Mesendoderm (in vitro differentiated cells): ENCODE data around the gene RIPPLY2.
A peak's percentile ranks its signal among the peaks of the same experiment; 100 is the strongest.

Source experiments
- DNase-seq: peaks from one replicate; pipeline ENCODE4 v3.0.0; 2013
- H2AK5ac ChIP-seq: 2 replicates; pipeline ENCODE4 v1.6.1; 2013; ENCODE audit warnings: low read length, inconsistent platforms
- H2BK120ac ChIP-seq: 2 replicates; pipeline ENCODE4 v1.6.1; 2013; ENCODE audit warnings: low read depth, mild to moderate bottlenecking, low read length, moderate library complexity, mixed read lengths
- H2BK15ac ChIP-seq: replicated peaks from 2 replicates; pipeline ENCODE4 v1.6.1; 2013; ENCODE audit warnings: low read depth, mild to moderate bottlenecking, moderate library complexity
- H2BK5ac ChIP-seq: 2 replicates; pipeline ENCODE4 v1.6.1; 2013; ENCODE audit warnings: low read length, inconsistent platforms
- H3K18ac ChIP-seq: 2 replicates; pipeline ENCODE4 v1.6.1; 2013; ENCODE audit warnings: mild to moderate bottlenecking, low read length, mixed read lengths
- H3K23ac ChIP-seq: one replicate; pipeline ENCODE4 v1.6.1; 2013; ENCODE audit warnings: low read length
- H3K27ac ChIP-seq: 2 replicates; pipeline ENCODE4 v1.5.1; 2013; ENCODE audit warnings: low read depth, mild to moderate bottlenecking, inconsistent platforms, low read length, moderate library complexity
- H3K27me3 ChIP-seq: 2 replicates; pipeline ENCODE4 v1.6.1; 2013; ENCODE audit warnings: low read length, control low read depth, mild to moderate bottlenecking, inconsistent platforms; ENCODE audit not compliant: insufficient read depth, poor library complexity
- H3K36me3 ChIP-seq: 2 replicates; pipeline ENCODE4 v1.6.1; 2013; ENCODE audit warnings: low read length, inconsistent platforms; ENCODE audit not compliant: control insufficient read depth, insufficient read depth
- H3K4ac ChIP-seq: one replicate; pipeline ENCODE4 v1.6.1; 2013; ENCODE audit warnings: low read depth, mild to moderate bottlenecking, low read length, moderate library complexity
- H3K4me1 ChIP-seq: 2 replicates; pipeline ENCODE4 v1.6.1; 2013; ENCODE audit warnings: low read depth, low read length, inconsistent platforms; ENCODE audit not compliant: control insufficient read depth
- H3K4me2 ChIP-seq: 2 replicates; pipeline ENCODE4 v1.6.1; 2013; ENCODE audit warnings: low read length
- H3K4me3 ChIP-seq: 2 replicates; pipeline ENCODE4 v1.5.1; 2013; ENCODE audit warnings: mild to moderate bottlenecking, low read length
- H3K56ac ChIP-seq: one replicate; pipeline ENCODE4 v1.6.1; 2013; ENCODE audit warnings: low read length
- H3K79me1 ChIP-seq: 2 replicates; pipeline ENCODE4 v1.6.1; 2013; ENCODE audit warnings: low read length, inconsistent platforms
- H3K79me2 ChIP-seq: 2 replicates; pipeline ENCODE4 v1.6.1; 2013; ENCODE audit warnings: mild to moderate bottlenecking, low read length; ENCODE audit not compliant: control insufficient read depth, insufficient read depth
- H3K9ac ChIP-seq: 2 replicates; pipeline ENCODE4 v1.6.1; 2013; ENCODE audit warnings: low read length, inconsistent platforms
- H4K5ac ChIP-seq: one replicate; pipeline ENCODE4 v1.6.1; 2013; ENCODE audit warnings: low read length
- H4K8ac ChIP-seq: one replicate; pipeline ENCODE4 v1.6.1; 2013; ENCODE audit warnings: low read depth, mild to moderate bottlenecking, control low read depth, low read length, moderate library complexity
- WGBS: extraction: QIAGEN DNeasy Blood & Tissue Kit; methylation state at CpG from one replicate; pipeline ENCODE4 v1.1.7; 2013; ENCODE audit warnings: low lambda C conversion rate, missing lambda C conversion rate; ENCODE audit not compliant: insufficient coverage; ENCODE audit errors: extremely low coverage; 5-methylcytosine and 5-hydroxymethylcytosine counted together

Gene RIPPLY2

DNA sequence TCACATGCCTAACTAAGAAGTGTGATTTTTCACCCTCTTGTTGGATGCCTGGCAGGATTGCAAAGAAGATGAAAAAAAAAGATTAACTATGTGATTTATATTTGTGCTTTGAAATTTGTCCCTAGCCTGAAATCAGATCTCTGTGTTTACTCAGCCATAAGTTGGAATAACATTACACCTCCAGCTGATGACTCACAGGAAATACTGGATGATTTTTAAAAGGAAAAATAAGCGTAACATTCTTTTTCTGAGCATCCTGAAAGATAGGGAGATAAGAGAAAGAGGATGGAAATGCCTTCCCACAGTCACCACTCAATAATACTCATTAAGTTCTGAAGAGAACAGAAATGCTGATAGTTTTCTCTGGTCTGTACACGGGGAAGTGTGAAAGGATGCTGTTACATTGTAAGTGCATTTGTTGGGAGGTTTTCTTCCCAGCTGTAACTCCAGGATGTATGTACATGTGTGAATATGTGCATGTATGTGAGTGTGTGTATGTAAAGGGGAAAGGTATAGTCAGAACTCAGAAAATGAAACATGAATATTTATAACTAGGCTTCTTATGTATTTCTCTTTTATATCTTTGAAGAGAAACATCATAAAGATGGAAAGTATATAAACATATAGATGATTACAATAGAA is 37.4 kb upstream of the RIPPLY2 start:
- H4K8ac ChIP-seq: no peak overlapping the region
- H3K79me2 ChIP-seq: no peaks in the 10 kb centered on the region
- no peaks in the 10 kb centered on the region for H3K4me1 ChIP-seq
- H3K27ac ChIP-seq: no peak overlapping the region
- no peak overlapping the region for H3K4me3 ChIP-seq
- WGBS: no CpG with 5 or more reads among the region's 2 CpGs
- H4K5ac ChIP-seq: no peak overlapping the region
- H3K79me1 ChIP-seq: no peaks in the 10 kb centered on the region
- H3K36me3 ChIP-seq: no peaks in the 10 kb centered on the region
- no peak overlapping the region for H3K23ac ChIP-seq
- H3K56ac ChIP-seq: no peak overlapping the region
- H2BK15ac ChIP-seq: no peak overlapping the region
- H2AK5ac ChIP-seq: no peak overlapping the region
- H2BK120ac ChIP-seq: no peak overlapping the region
- H3K9ac ChIP-seq: no peak overlapping the region
- H3K27me3 ChIP-seq: no peaks in the 10 kb centered on the region
- no peak overlapping the region for H2BK5ac ChIP-seq
- no peak overlapping the region for H3K18ac ChIP-seq
- H3K4ac ChIP-seq: no peak overlapping the region
- H3K4me2 ChIP-seq: no peak overlapping the region
- peak; percentile 38 for DNase-seq

DNA sequence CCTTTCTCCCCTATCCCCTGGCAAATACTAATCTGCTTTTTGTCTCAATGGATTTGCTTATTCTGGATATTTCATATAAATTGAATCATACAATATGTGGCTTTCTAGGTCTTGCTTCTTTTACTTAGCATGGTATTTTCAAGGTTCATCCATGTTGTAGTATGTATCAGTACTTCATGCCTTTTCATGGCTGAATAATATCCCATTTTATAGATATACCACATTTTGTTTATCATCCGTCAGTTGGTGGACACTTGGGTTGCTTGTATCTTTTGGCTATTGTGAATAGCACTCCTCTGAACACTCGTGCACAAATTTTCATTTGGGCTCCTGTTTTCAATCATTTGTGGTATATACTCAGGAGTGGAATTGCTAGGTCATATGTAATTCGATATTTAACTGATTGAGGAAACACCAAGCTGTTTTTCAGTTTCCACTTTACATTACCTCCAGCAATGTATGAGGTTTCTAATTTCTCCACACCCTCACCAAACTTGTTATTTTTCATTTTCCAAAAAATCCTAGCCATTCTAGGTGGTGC is 30.5 kb upstream of the RIPPLY2 start:
- Histone ChIP-seq H3K18ac (no peak overlapping the region), H2BK15ac (no peak overlapping the region), H4K5ac (no peak overlapping the region), H3K79me2 (no peaks in the 10 kb centered on the region), H3K23ac (no peak overlapping the region), H2AK5ac (no peak overlapping the region), H3K4me3 (no peak overlapping the region), H4K8ac (no peak overlapping the region), H3K36me3 (no peaks in the 10 kb centered on the region), H3K9ac (no peak overlapping the region), H3K4me1 (no peaks in the 10 kb centered on the region), H2BK120ac (no peak overlapping the region), H3K4me2 (no peak overlapping the region), H3K27me3 (no peaks in the 10 kb centered on the region), H3K4ac (no peak overlapping the region), H2BK5ac (no peak overlapping the region), H3K27ac (no peak overlapping the region), H3K56ac (no peak overlapping the region), H3K79me1 (no peaks in the 10 kb centered on the region)
- no CpG with 5 or more reads among the region's 3 CpGs for WGBS
- DNase-seq: no peak

DNA sequence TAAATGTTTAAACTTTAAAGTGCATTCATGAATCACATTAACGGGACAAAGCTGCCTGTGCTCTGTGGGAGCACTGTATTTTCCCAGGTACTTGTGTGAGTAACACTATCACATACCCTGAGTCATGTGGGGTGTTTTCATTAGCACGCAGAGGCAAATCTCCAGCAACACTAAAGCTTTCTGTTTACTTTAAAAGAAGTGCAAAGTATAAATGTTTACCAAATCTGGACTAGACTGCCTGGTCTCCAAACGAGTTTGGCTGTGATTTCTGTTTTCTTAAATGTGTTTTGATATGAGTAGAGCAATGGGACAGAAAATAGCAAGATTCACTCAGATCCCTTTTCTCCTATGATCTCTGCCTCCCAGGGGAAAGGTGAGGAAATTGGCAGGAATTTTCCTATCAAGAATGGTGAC is 28.8 kb upstream of the RIPPLY2 start:
- WGBS: no CpG with 5 or more reads among the region's 3 CpGs
- Histone ChIP-seq H3K79me1 (no peaks in the 10 kb centered on the region), H3K23ac (no peak overlapping the region), H3K27ac (no peak overlapping the region), H2AK5ac (no peak overlapping the region), H3K4me2 (no peak overlapping the region), H3K4me3 (no peak overlapping the region), H3K36me3 (no peaks in the 10 kb centered on the region), H4K8ac (no peak overlapping the region), H3K18ac (no peak overlapping the region), H4K5ac (no peak overlapping the region), H2BK15ac (no peak overlapping the region), H3K56ac (no peak overlapping the region), H2BK5ac (no peak overlapping the region), H3K4me1 (no peaks in the 10 kb centered on the region), H3K9ac (no peak overlapping the region), H3K79me2 (no peaks in the 10 kb centered on the region), H3K27me3 (no peaks in the 10 kb centered on the region), H3K4ac (no peak overlapping the region), H2BK120ac (no peak overlapping the region)
- DNase-seq: peak; percentile 53

DNA sequence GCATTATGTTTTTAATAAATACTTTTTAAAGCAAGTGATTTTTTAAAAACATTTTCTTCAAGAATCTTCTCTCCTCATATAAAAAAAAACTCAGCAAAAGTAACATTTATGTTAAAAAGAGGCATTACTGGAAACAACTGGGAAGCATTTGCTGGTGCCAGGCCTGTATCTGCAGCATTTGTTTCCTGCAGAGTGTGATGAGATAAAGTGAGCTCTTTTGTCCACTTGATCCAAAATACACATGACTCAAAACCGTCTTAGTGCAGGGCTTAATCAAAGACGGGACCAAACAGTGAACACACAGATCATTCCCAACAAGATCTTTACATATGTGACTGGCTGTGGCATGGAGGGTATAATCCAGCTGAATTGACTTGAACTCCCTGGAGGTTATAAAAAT is 28.3 kb upstream of the RIPPLY2 start:
- no peaks in the 10 kb centered on the region for H3K79me2 ChIP-seq
- no peak overlapping the region for H2AK5ac ChIP-seq
- H2BK120ac ChIP-seq: no peak overlapping the region
- no peak overlapping the region for H3K23ac ChIP-seq
- H3K9ac ChIP-seq: no peak overlapping the region
- H3K27ac ChIP-seq: no peak overlapping the region
- no peak overlapping the region for H2BK15ac ChIP-seq
- WGBS: no CpG with 5 or more reads among the region's 2 CpGs
- DNase-seq: peak; percentile 60
- H4K5ac ChIP-seq: no peak overlapping the region
- H3K18ac ChIP-seq: peak overlapping the region; percentile 28
- no peak overlapping the region for H3K4me2 ChIP-seq
- H3K36me3 ChIP-seq: no peaks in the 10 kb centered on the region
- H3K4ac ChIP-seq: no peak overlapping the region
- H3K4me3 ChIP-seq: no peak overlapping the region
- no peaks in the 10 kb centered on the region for H3K4me1 ChIP-seq
- no peaks in the 10 kb centered on the region for H3K27me3 ChIP-seq
- H3K79me1 ChIP-seq: no peaks in the 10 kb centered on the region
- H3K56ac ChIP-seq: no peak overlapping the region
- H2BK5ac ChIP-seq: no peak overlapping the region
- H4K8ac ChIP-seq: no peak overlapping the region

DNA sequence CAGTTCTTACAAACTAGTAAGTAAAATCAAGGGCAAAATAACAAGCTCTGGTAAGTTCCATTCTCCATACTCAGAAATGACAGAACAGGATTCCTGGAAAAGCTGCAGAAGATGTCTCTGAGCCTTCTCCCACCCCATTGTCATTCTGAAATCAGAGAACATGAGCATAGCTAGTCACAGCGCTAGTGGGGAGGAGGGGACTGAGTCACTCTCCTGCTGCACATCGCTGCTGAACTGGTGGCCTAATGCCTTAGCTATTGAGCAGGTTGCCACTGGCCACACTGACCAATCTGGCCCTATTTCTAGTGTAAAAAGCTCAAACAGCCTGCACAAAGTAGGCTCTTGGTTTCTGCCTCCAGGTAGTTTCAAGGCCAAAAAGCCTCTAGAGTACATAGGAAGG is 26.1 kb upstream of the RIPPLY2 start:
- Histone ChIP-seq H3K4me3 (no peak overlapping the region), H3K27ac (no peak overlapping the region), H2BK5ac (no peak overlapping the region), H4K5ac (no peak overlapping the region), H2BK120ac (no peak overlapping the region), H3K4me1 (no peaks in the 10 kb centered on the region), H4K8ac (no peak overlapping the region), H3K27me3 (no peaks in the 10 kb centered on the region), H3K23ac (no peak overlapping the region), H3K79me1 (no peaks in the 10 kb centered on the region), H3K18ac (no peak overlapping the region), H3K4ac (no peak overlapping the region), H3K79me2 (no peaks in the 10 kb centered on the region), H3K36me3 (no peaks in the 10 kb centered on the region), H3K4me2 (no peak overlapping the region), H2AK5ac (no peak overlapping the region), H2BK15ac (no peak overlapping the region), H3K9ac (no peak overlapping the region), H3K56ac (no peak overlapping the region)
- no peak for DNase-seq
- WGBS: no CpG with 5 or more reads among the region's 2 CpGs

DNA sequence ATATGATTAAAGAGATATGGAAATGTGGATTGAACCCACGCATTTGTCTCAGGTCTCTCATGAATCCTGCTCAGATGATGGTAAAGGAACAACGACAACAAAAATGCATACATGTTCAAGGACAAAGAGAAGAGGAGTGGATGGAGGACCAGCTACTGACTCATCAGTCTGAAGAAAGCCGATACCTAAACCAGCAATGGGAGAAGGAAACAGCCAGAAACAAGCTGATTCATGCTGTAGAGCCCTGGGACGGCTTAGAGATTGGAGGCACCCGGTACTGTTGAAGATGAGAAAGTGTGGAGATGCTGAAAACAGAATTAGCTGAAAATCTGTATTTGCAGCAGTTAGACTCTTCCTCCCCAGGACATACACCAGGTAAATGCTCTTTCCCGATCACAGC is 14.4 kb upstream of the RIPPLY2 start:
- Histone ChIP-seq H3K36me3 (no peaks in the 10 kb centered on the region), H2AK5ac (no peak overlapping the region), H3K56ac (no peak overlapping the region), H4K5ac (no peak overlapping the region), H3K79me1 (no peaks in the 10 kb centered on the region), H2BK5ac (no peak overlapping the region), H2BK15ac (no peak overlapping the region), H2BK120ac (no peak overlapping the region), H3K9ac (no peak overlapping the region), H3K4me3 (no peak overlapping the region), H3K79me2 (no peaks in the 10 kb centered on the region), H3K23ac (no peak overlapping the region), H3K27ac (no peak overlapping the region), H4K8ac (no peak overlapping the region), H3K4ac (no peak overlapping the region), H3K18ac (no peak overlapping the region), H3K4me2 (no peak overlapping the region), H3K4me1 (no peaks in the 10 kb centered on the region), H3K27me3 (no peaks in the 10 kb centered on the region)
- no CpG with 5 or more reads among the region's 6 CpGs for WGBS
- peak; percentile 25 for DNase-seq
